Limb (tissue), 2 donors: ENCODE measurements around the gene LFNG.

Experiments used
- DNase-seq, 2 donors: peaks; one replicate each; pipeline ENCODE4 v3.0.0-alpha.2; 2016; ENCODE audit errors: extremely low spot score in 2 of 2

Gene LFNG

GRCh38 chr7:2568521-2569223, 49.1 kb downstream of the LFNG start:
- DNase-seq = no peak

DNA sequence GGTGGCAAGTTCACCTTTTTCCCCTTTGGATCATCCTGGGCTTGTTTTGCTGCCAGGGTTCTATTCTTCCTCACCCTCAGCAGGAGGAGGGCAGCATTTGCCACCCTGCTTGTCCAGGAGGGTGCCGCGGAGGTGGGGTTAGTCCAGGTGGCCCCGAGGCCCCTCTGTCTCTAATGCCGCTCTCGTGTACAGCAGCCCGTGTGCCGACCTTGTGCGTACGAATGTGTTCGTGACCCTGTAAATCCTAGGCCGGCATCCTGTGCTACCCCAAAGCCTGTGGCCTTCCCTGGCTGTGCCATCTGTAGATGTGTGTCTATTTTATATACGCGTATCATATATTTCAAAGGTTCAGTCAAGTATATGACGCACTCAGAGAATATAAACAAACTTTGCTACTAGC, 49.8 kb downstream of the LFNG start:
- no peak for DNase-seq

DNA sequence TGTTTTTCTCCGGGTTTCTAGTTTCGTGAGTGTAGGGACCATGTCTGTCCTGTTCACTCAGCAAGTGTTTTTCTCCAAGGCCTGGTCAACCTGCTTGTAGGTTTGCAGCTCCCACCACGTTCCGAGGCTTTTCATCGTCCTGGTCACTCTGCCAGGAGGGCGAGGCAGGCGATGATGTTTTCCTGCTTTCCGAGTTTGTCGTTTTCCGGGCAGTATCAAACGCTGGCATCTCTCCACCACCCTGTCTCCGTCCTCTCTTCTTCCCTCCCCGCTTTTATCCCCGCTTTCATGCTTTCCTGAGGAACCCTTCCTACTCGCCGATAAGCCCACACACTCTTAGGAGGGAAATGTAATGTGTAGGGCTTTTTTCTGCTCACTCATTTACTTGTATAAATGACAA, 50.4 kb downstream of the LFNG start:
- no peak for DNase-seq

- no peak for DNase-seq
Measured at GRCh38 chr7:2571409-2571808, 51.8 kb downstream of the LFNG start.

DNA sequence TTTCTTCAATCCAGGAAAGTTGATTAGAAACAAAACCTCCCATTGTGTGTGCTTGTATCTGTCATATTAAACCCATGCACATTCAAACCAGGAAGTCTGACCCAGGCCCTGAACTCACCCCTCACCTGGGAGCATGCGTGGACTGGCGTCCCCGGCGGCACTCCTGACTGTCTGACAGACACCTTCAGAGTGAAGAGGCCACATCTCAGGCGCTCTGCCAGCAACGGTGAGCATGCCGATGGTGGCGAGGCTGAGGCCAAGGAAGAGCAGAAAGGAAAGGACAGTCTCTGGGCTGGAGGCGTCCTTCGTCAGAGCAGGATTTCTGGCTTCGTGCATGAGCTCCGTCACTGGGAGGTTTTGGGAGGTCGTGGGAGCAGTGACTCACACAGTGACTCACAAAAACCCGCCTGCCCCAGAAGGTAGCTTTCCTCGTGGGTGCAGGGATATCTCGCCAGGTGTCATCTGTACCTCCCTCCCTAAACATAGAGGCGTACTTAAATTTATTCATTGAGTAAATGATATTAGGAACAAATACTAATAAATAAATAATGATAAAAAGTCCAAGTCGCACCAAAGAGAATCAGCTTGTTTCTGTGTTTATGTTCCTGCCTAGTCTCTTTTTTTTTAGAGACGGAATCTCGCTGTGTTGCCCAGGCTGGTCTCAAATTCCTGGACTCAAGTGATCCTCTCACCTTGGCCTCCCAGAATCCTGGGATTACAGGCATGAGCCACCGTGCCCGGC, 52.7 kb downstream of the LFNG start:
- no peak for DNase-seq

DNA sequence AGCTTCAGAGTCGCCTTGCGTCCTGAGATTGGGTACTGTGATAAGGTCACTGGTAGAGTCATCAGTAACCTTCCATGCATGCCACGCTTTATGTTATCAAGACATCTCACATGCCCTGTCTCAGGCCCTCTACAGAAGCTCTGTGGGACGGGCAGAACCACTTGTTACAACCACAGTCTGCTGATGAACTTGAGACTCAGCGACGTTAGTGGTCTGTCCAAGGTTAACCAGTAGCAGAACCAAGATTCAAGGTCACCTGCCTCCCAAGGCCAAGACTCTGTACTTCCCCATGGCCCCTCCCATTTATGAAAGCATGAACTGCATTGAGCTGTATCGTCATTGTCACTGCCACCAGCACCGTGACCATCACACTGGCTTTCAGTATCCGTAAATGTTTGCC, 54.2 kb downstream of the LFNG start:
- no peak for DNase-seq

DNA sequence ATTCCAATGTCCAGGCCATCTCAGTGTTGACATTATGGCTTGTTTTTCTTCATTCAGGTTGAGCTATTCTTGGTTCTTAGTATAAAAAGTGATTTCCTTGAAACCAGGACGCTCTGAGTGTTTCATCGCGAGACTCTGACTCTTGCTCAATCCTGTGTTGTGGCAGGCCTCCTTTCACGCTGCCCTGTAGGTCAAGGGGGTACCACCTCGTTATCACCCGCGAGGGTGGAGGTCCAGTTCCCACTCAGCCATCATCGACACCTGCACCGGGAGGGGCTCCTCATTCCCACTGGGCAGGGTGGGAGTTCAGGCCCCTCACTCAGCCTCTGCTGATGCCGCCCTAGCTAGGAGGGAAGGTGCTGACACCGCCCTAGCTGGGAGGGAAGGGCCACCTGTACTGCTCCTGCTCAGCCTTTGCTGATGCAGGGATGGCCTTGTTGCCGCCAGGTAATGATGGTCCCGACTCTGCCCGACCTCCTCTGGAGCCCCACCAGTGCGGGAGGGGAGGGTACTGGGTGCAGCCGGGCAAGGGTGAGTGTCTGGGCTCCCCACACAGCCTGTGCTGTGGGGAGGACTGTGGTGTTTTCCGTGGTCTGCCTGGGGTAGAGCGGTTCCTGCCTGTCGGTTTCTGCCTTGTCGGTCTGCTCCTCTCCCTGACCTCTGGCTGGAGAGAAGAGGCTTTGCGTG, 55.6 kb downstream of the LFNG start:
- no peak for DNase-seq

- DNase-seq = no peak
Measured at GRCh38 chr7:2575733-2576340, 56.3 kb downstream of the LFNG start.

DNA sequence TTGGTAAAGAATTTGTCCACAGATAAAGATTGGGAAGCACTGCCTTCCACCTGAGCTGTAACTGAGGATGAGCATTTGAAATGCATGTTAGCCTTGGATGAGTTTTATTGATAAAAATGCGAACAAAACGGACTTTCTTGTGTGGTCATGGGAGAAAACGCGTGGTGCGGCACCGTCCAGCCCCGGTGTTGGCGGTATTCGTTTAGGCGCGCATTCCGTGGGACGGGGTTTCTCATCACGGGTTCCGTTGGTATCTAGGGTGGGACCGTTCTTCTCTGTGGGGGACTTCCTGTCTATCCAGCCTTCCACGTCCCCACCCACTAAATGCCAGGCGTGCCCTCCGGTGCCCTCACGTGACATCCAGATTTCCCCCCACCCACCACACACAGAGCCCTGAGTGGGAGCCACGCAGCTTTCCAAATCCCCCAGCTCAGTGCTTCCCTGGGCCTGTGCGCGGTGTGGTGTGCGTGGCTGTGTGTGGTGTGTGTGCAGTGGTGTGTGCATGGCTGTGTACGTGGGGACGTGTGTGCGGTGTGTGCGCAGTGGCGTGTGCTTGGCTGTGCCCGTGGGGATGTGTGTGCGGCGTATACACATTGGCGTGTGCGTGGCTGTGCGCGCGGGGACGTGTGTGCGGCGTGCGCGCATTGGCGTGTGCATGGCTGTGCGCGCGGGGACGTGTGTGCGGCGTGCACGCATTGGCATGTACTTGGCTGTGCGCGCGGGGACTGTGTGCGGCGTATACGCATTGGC, 57.3 kb downstream of the LFNG start:
- DNase-seq = no peak
